ENCODE results near the gene GRHL1. TPM values are rescaled to one million over a fixed set of nuclear protein-coding genes. Genes with fewer than 3 reads are reported as not detected.
A peak's percentile ranks its signal among the peaks of the same experiment; 100 is the strongest.

The GRHL1 gene
- total RNA-seq, 1 donor from 2014 or later, result 126 TPM

- Histone ChIP-seq H3K36me3 (peaks cover 0 to 7% of the 10 kb centered on the region in 2 donors), H3K9me3 (no peaks in the 10 kb centered on the region), H3K27ac (no peak overlapping the region), H3K4me1 (peaks cover 9% of the 10 kb centered on the region), H3K4me3 (no peak overlapping the region), H3K27me3 (no peaks in the 10 kb centered on the region)
- TF ChIP-seq CTCF (IDR thresholded peaks at IDR 0.05), result no peak
- no peak for TF ChIP-seq POLR2A (IDR thresholded peaks at IDR 0.05)
- no peak for TF ChIP-seq POLR2AphosphoS5 (IDR thresholded peaks at IDR 0.05; ENCODE audit: insufficient read depth in 1 of 2, low read depth in 1 of 2)
- DNase-seq (ENCODE audit: extremely low spot score in 2 of 2), result no peak
- intact Hi-C loops (cut with DNase I), result no loop called here
These were observed 42.4 kb upstream of the GRHL1 start for GRCh38 chr2:9909106-9909505.

- H3K4me1 ChIP-seq, result peaks cover 9% of the 10 kb centered on the region
- no peaks in the 10 kb centered on the region for H3K27me3 ChIP-seq
- TF ChIP-seq POLR2A (IDR thresholded peaks at IDR 0.05), result no peak
- TF ChIP-seq POLR2AphosphoS5 (IDR thresholded peaks at IDR 0.05; ENCODE audit: insufficient read depth in 1 of 2, low read depth in 1 of 2), result no peak
- no peak for TF ChIP-seq CTCF (IDR thresholded peaks at IDR 0.05)
- H3K9me3 ChIP-seq, result no peaks in the 10 kb centered on the region
- no peak overlapping the region for H3K27ac ChIP-seq
- H3K36me3 ChIP-seq, result peaks cover 0 to 7% of the 10 kb centered on the region in 2 donors
- DNase-seq (ENCODE audit: extremely low spot score in 2 of 2), result no peak
- intact Hi-C loops (cut with DNase I), result no loop called here
- H3K4me3 ChIP-seq, result no peak overlapping the region
These were observed 40.8 kb upstream of the GRHL1 start for GRCh38 chr2:9910699-9911098.

- H3K27ac ChIP-seq, result no peak overlapping the region
- intact Hi-C loops (cut with DNase I), result no loop called here
- DNase-seq (ENCODE audit: extremely low spot score in 2 of 2), result no peak
- peaks cover 9% of the 10 kb centered on the region for H3K4me1 ChIP-seq
- H3K4me3 ChIP-seq, result no peak overlapping the region
- H3K36me3 ChIP-seq, result peaks cover 0 to 7% of the 10 kb centered on the region in 2 donors
- TF ChIP-seq CTCF (IDR thresholded peaks at IDR 0.05) (no peak), POLR2A (IDR thresholded peaks at IDR 0.05) (no peak), POLR2AphosphoS5 (IDR thresholded peaks at IDR 0.05; ENCODE audit: insufficient read depth in 1 of 2, low read depth in 1 of 2) (no peak)
- H3K9me3 ChIP-seq, result no peaks in the 10 kb centered on the region
- no peaks in the 10 kb centered on the region for H3K27me3 ChIP-seq
These were observed 39.0 kb upstream of the GRHL1 start for GRCh38 chr2:9912468-9912867.

GRCh38 chr2:9914384-9915065, 37.0 kb upstream of the GRHL1 start:
- no peak overlapping the region for H3K4me3 ChIP-seq
- no peaks in the 10 kb centered on the region for H3K9me3 ChIP-seq
- no peak for DNase-seq (ENCODE audit: extremely low spot score in 2 of 2)
- H3K27ac ChIP-seq, result no peak overlapping the region
- H3K4me1 ChIP-seq, result no peaks in the 10 kb centered on the region
- intact Hi-C loops (cut with DNase I), result no loop called here
- TF ChIP-seq POLR2AphosphoS5 (IDR thresholded peaks at IDR 0.05; ENCODE audit: insufficient read depth in 1 of 2, low read depth in 1 of 2), result peak in 1 of 2 donors; percentile 14
- TF ChIP-seq CTCF (IDR thresholded peaks at IDR 0.05), result no peak
- peaks cover 0 to 7% of the 10 kb centered on the region in 2 donors for H3K36me3 ChIP-seq
- H3K27me3 ChIP-seq, result no peaks in the 10 kb centered on the region

GRCh38 chr2:9918275-9918674, 33.2 kb upstream of the GRHL1 start:
- Histone ChIP-seq H3K4me3 (no peak overlapping the region), H3K27me3 (no peaks in the 10 kb centered on the region), H3K36me3 (peaks cover 0 to 4% of the 10 kb centered on the region in 2 donors), H3K4me1 (no peaks in the 10 kb centered on the region), H3K27ac (no peak overlapping the region), H3K9me3 (no peaks in the 10 kb centered on the region)
- intact Hi-C loops (cut with DNase I), result no loop called here
- no peak for DNase-seq (ENCODE audit: extremely low spot score in 2 of 2)
- TF ChIP-seq POLR2AphosphoS5 (IDR thresholded peaks at IDR 0.05; ENCODE audit: insufficient read depth in 1 of 2, low read depth in 1 of 2) (no peak), POLR2A (IDR thresholded peaks at IDR 0.05) (no peak), CTCF (IDR thresholded peaks at IDR 0.05) (no peak)

All from vagina (tissue), 2 donors.